Activated T-helper 1 cell treated with anti-CD3 and anti-CD28 coated beads, Interleukin-12 subunit alpha, Interleukin-12 subunit beta, Interleukin-2, Interleukin-4 antibody, amounts not matched to agents 30 ng/mL and 10 ng/mL and 1 ng/mL, durations not matched to agents 14 hours and 24 hours and 36 hours (primary cell): ENCODE data around the gene RPL9. TPM values are rescaled to one million over a fixed set of nuclear protein-coding genes. Genes with fewer than 3 reads are reported as not detected.
A peak's percentile ranks its signal among the peaks of the same experiment; 100 is the strongest.

Source experiments
- DNase-seq: peaks from one replicate; pipeline ENCODE4 v3.0.0; 2021; ENCODE audit warnings: low spot score
- H3K27ac Mint-ChIP-seq: one replicate; pipeline ENCODE4 v1.8.0; 2021; ENCODE audit warnings: mild to moderate bottlenecking, mixed read lengths
- H3K27me3 Mint-ChIP-seq: one replicate; pipeline ENCODE4 v1.8.0; 2022; ENCODE audit warnings: mild to moderate bottlenecking, moderate library complexity, mixed read lengths; ENCODE audit not compliant: insufficient read depth
- H3K36me3 Mint-ChIP-seq: one replicate; pipeline ENCODE4 v1.8.0; 2021; ENCODE audit warnings: low read depth, mixed read lengths
- H3K4me1 Mint-ChIP-seq: one replicate; pipeline ENCODE4 v1.8.0; 2021; ENCODE audit warnings: low read depth, mixed read lengths
- H3K4me3 Mint-ChIP-seq: one replicate; pipeline ENCODE4 v1.8.0; 2021; ENCODE audit warnings: mild to moderate bottlenecking, moderate library complexity, mixed read lengths
- H3K9me3 Mint-ChIP-seq: one replicate; pipeline ENCODE4 v1.8.0; 2021; ENCODE audit warnings: mixed read lengths
- intact Hi-C: fragments of 100-400 bp; cut with micrococcal nuclease; formaldehyde crosslinking; loops from one replicate; pipeline ENCODE4 v1.15.1; 2024
- total RNA-seq: library from RNA; stranded (reverse); gene quantifications from 2 replicates; pipeline ENCODE4 v1.2.3, GENCODE V29; 2022

Gene RPL9
- total RNA-seq, 1 donor from 2014 or later: 1,540 TPM

- H3K9me3 Mint-ChIP-seq: no peaks in the 10 kb centered on the region
- peaks cover 63% of the 10 kb centered on the region for H3K4me1 Mint-ChIP-seq
- no peak for DNase-seq
- intact Hi-C loops: no loop called here
- H3K27me3 Mint-ChIP-seq: no peaks in the 10 kb centered on the region
- no peak overlapping the region for H3K4me3 Mint-ChIP-seq
- H3K36me3 Mint-ChIP-seq: peaks cover 80% of the 10 kb centered on the region
- no peak overlapping the region for H3K27ac Mint-ChIP-seq
These were observed 5.0 kb downstream of the RPL9 start for GRCh38 chr4:39453738-39454137.

GRCh38 chr4:39452860-39453587 is 5.7 kb downstream of the RPL9 start:
- no peak overlapping the region for H3K4me3 Mint-ChIP-seq
- H3K9me3 Mint-ChIP-seq: no peaks in the 10 kb centered on the region
- intact Hi-C loops: no loop called here
- H3K27me3 Mint-ChIP-seq: no peaks in the 10 kb centered on the region
- H3K27ac Mint-ChIP-seq: peak overlapping the region; percentile 18
- H3K36me3 Mint-ChIP-seq: peaks cover 74% of the 10 kb centered on the region
- peaks cover 60% of the 10 kb centered on the region for H3K4me1 Mint-ChIP-seq
- no peak for DNase-seq

- H3K27me3 Mint-ChIP-seq: no peaks in the 10 kb centered on the region
- no peak overlapping the region for H3K4me3 Mint-ChIP-seq
- no peak overlapping the region for H3K27ac Mint-ChIP-seq
- intact Hi-C loops: no loop called here
- peaks cover 68% of the 10 kb centered on the region for H3K36me3 Mint-ChIP-seq
- H3K9me3 Mint-ChIP-seq: no peaks in the 10 kb centered on the region
- no peak for DNase-seq
- H3K4me1 Mint-ChIP-seq: peaks cover 57% of the 10 kb centered on the region
These were observed 6.4 kb downstream of the RPL9 start for GRCh38 chr4:39452153-39452859.

GRCh38 chr4:39451423-39452023 is 7.2 kb downstream of the RPL9 start:
- no peaks in the 10 kb centered on the region for H3K27me3 Mint-ChIP-seq
- no peak for DNase-seq
- no peak overlapping the region for H3K27ac Mint-ChIP-seq
- no peaks in the 10 kb centered on the region for H3K9me3 Mint-ChIP-seq
- H3K4me3 Mint-ChIP-seq: no peak overlapping the region
- peaks cover 60% of the 10 kb centered on the region for H3K36me3 Mint-ChIP-seq
- intact Hi-C loops: no loop called here
- peaks cover 49% of the 10 kb centered on the region for H3K4me1 Mint-ChIP-seq

GRCh38 chr4:39450618-39451017 is 8.1 kb downstream of the RPL9 start:
- H3K4me1 Mint-ChIP-seq: peaks cover 47% of the 10 kb centered on the region
- no peaks in the 10 kb centered on the region for H3K27me3 Mint-ChIP-seq
- intact Hi-C loops: loop anchor here (1.0 kb wide), 1 partner anchor 8 kb away; the partner anchor contains the start of gene RPL9
- H3K27ac Mint-ChIP-seq: peak overlapping the region; percentile 26
- H3K36me3 Mint-ChIP-seq: peaks cover 54% of the 10 kb centered on the region
- no peak for DNase-seq
- no peaks in the 10 kb centered on the region for H3K9me3 Mint-ChIP-seq
- H3K4me3 Mint-ChIP-seq: no peak overlapping the region

GRCh38 chr4:39446842-39447573 is 11.7 kb downstream of the RPL9 start:
- Mint-ChIP-seq H3K27me3 (no peaks in the 10 kb centered on the region), H3K36me3 (peaks cover 20% of the 10 kb centered on the region), H3K27ac (no peak overlapping the region), H3K4me1 (peaks cover 17% of the 10 kb centered on the region), H3K4me3 (peak overlapping the region; percentile 26), H3K9me3 (no peaks in the 10 kb centered on the region)
- intact Hi-C loops: no loop called here
- peak; percentile 24 for DNase-seq

- H3K36me3 Mint-ChIP-seq: peaks cover 17% of the 10 kb centered on the region
- no peak overlapping the region for H3K27ac Mint-ChIP-seq
- H3K9me3 Mint-ChIP-seq: no peaks in the 10 kb centered on the region
- H3K4me3 Mint-ChIP-seq: no peak overlapping the region
- peaks cover 16% of the 10 kb centered on the region for H3K4me1 Mint-ChIP-seq
- no peaks in the 10 kb centered on the region for H3K27me3 Mint-ChIP-seq
- intact Hi-C loops: no loop called here
- no peak for DNase-seq
These were observed 12.3 kb downstream of the RPL9 start for GRCh38 chr4:39446483-39446841.

GRCh38 chr4:39442998-39443397 is 15.7 kb downstream of the RPL9 start:
- Mint-ChIP-seq H3K9me3 (no peaks in the 10 kb centered on the region), H3K36me3 (peaks cover 1% of the 10 kb centered on the region), H3K27me3 (peaks cover under 1% of the 10 kb centered on the region), H3K4me1 (peaks cover 4% of the 10 kb centered on the region), H3K27ac (no peak overlapping the region), H3K4me3 (no peak overlapping the region)
- DNase-seq: no peak
- intact Hi-C loops: no loop called here

GRCh38 chr4:39441593-39441992 is 17.1 kb downstream of the RPL9 start:
- no peaks in the 10 kb centered on the region for H3K9me3 Mint-ChIP-seq
- DNase-seq: no peak
- no peak overlapping the region for H3K4me3 Mint-ChIP-seq
- no peaks in the 10 kb centered on the region for H3K36me3 Mint-ChIP-seq
- H3K27me3 Mint-ChIP-seq: peaks cover 4% of the 10 kb centered on the region
- no peak overlapping the region for H3K27ac Mint-ChIP-seq
- intact Hi-C loops: no loop called here
- no peaks in the 10 kb centered on the region for H3K4me1 Mint-ChIP-seq

- H3K9me3 Mint-ChIP-seq: no peaks in the 10 kb centered on the region
- no peak for DNase-seq
- peaks cover 7% of the 10 kb centered on the region for H3K27me3 Mint-ChIP-seq
- H3K4me1 Mint-ChIP-seq: no peaks in the 10 kb centered on the region
- intact Hi-C loops: no loop called here
- no peaks in the 10 kb centered on the region for H3K36me3 Mint-ChIP-seq
- no peak overlapping the region for H3K27ac Mint-ChIP-seq
- H3K4me3 Mint-ChIP-seq: no peak overlapping the region
These were observed 22.8 kb downstream of the RPL9 start for GRCh38 chr4:39435659-39436563.

- no peaks in the 10 kb centered on the region for H3K36me3 Mint-ChIP-seq
- H3K4me1 Mint-ChIP-seq: no peaks in the 10 kb centered on the region
- no peak for DNase-seq
- H3K27me3 Mint-ChIP-seq: peaks cover 7% of the 10 kb centered on the region
- H3K27ac Mint-ChIP-seq: no peak overlapping the region
- H3K4me3 Mint-ChIP-seq: no peak overlapping the region
- no peaks in the 10 kb centered on the region for H3K9me3 Mint-ChIP-seq
- intact Hi-C loops: no loop called here
These were observed 24.7 kb downstream of the RPL9 start for GRCh38 chr4:39433878-39434492.
